ENCODE measurements around the gene CTSZ.

DNA sequence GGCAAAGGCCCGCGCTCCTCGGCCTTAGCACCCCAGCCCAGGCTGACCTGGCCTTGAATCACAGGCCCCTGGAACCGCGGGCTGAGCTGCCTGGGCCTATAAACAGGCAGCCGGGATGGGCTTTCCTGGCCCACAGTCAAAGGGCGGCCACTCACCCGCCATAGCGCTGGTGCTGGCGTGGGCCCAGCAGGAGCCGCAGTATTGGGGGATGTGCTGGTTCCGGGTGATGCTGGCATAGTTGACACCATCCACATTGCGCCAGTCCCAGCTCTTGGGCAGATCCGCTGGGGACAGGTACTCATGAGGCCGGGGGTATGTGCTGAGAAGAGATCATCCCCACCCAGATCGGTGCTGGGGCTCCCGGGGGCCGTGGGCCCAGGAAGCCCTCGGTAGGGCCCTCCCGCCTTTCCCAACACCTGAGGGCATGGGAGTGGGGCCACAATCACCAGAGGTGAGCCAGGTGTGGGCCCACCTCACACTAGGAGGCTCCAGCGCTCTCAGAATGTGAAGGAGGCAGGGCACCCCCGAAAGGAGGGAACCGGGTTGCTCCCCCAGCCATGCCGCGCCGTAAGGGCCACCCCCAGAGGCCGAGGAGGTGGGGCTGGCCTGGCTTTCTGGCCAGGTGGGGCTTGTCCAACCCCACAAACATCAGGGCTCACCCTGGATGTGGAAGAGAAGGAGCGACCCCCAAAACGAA, 739 bp downstream of the CTSZ start:
- TF ChIP-seq, protein P1, sequence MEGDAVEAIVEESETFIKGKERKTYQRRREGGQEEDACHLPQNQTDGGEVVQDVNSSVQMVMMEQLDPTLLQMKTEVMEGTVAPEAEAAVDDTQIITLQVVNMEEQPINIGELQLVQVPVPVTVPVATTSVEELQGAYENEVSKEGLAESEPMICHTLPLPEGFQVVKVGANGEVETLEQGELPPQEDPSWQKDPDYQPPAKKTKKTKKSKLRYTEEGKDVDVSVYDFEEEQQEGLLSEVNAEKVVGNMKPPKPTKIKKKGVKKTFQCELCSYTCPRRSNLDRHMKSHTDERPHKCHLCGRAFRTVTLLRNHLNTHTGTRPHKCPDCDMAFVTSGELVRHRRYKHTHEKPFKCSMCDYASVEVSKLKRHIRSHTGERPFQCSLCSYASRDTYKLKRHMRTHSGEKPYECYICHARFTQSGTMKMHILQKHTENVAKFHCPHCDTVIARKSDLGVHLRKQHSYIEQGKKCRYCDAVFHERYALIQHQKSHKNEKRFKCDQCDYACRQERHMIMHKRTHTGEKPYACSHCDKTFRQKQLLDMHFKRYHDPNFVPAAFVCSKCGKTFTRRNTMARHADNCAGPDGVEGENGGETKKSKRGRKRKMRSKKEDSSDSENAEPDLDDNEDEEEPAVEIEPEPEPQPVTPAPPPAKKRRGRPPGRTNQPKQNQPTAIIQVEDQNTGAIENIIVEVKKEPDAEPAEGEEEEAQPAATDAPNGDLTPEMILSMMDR (IDR thresholded peaks at IDR 0.05): no peak
- TF ChIP-seq MAFK (IDR thresholded peaks at IDR 0.05; ENCODE audit: partially characterized antibody) (no peak), HDAC2 (IDR thresholded peaks at IDR 0.05) (no peak), POLR2A (IDR thresholded peaks at IDR 0.05; ENCODE audit: low read length) (no peak), USF2 (IDR thresholded peaks at IDR 0.05) (no peak)
